ENCODE results near the gene ERVK3-1. TPM values are rescaled to one million over a fixed set of nuclear protein-coding genes. Genes with fewer than 3 reads are reported as not detected.

Gene ERVK3-1
- total RNA-seq, 2 experiments from 2014 or later = 57.0 to 59.5 TPM

GRCh38 chr19:58364146-58364545 lies 59.0 kb downstream of the ERVK3-1 start:
- CTCF ChIA-PET = interaction anchor here (0.9 to 2.1 kb wide), 4 partner anchors 14 to 44 kb away, joined by 3 to 7 read pairs (median 3); partner anchors contain the start of gene ZNF584

More at GRCh38 chr19:58364146-58364545, 59.0 kb downstream of the ERVK3-1 start:
- H3K4me3 Mint-ChIP-seq = no peak overlapping the region
- DNase-seq = no peak
- no peaks in the 10 kb centered on the region for H3K27me3 Mint-ChIP-seq
- no peak overlapping the region for H3K27ac Mint-ChIP-seq
- peaks cover 2% of the 10 kb centered on the region for H3K36me3 Mint-ChIP-seq (ENCODE audit: low read depth)
- no peaks in the 10 kb centered on the region for H3K9me3 Mint-ChIP-seq
- POLR2A ChIA-PET = no interaction called here
- H3K4me1 Mint-ChIP-seq = peaks cover 13% of the 10 kb centered on the region

Small RNA genes within 50 kb of the gene (microRNA-seq; reads per million reads assigned to microRNA genes)
- gene MIR6806 (ENCODE audit: borderline microRNAs expressed, borderline replicate concordance) = not detected

Other genes with a start within 250 kb of the ERVK3-1 start
- 1 to 10 TPM in 1 of 2 experiments, under 1 TPM in 1; 0.77 to 1.1 TPM for gene ZNF135, start 246.1 kb upstream of the ERVK3-1 start, total RNA-seq
- gene ZSCAN18, start 207.1 kb upstream of the ERVK3-1 start, total RNA-seq = 10 to 100 TPM; 19.0 to 20.6 TPM
- gene ZNF329, start 154.6 kb upstream of the ERVK3-1 start, total RNA-seq = 1 to 10 TPM; 5.2 to 5.5 TPM
- 10 to 100 TPM; 22.4 to 23.7 TPM for gene ZNF274, start 122.3 kb upstream of the ERVK3-1 start, total RNA-seq
- gene ZNF544, start 76.5 kb upstream of the ERVK3-1 start, total RNA-seq = 10 to 100 TPM; 33.5 to 34.6 TPM
- 1 to 10 TPM; 5.1 to 5.4 TPM for gene ZNF8, start 26.4 kb upstream of the ERVK3-1 start, total RNA-seq
- gene ZSCAN22, start 21.6 kb downstream of the ERVK3-1 start, total RNA-seq = 1 to 10 TPM; 4.3 to 5.0 TPM
- 1 to 10 TPM; 2.0 to 4.5 TPM for gene A1BG, start 48.1 kb downstream of the ERVK3-1 start, total RNA-seq
- 1 to 10 TPM in 1 of 2 experiments, under 1 TPM in 1; 0.98 to 1.4 TPM for gene ZNF497, start 57.4 kb downstream of the ERVK3-1 start, total RNA-seq
- gene ZNF837, start 75.7 kb downstream of the ERVK3-1 start, total RNA-seq = 1 to 10 TPM; 1.5 to 2.3 TPM
- 1,000 to 10,000 TPM in 1 of 2 experiments, 100 to 1,000 TPM in 1; 918 to 1,077 TPM for gene RPS5, start 81.9 kb downstream of the ERVK3-1 start, total RNA-seq
- under 1 TPM; 0.35 to 0.74 TPM for gene RNF225, start 90.3 kb downstream of the ERVK3-1 start, total RNA-seq
- 1 to 10 TPM; 6.7 to 6.8 TPM for gene ZNF584, start 103.3 kb downstream of the ERVK3-1 start, total RNA-seq
- 1 to 10 TPM; 4.8 to 5.3 TPM for gene ZNF132, start 134.8 kb downstream of the ERVK3-1 start, total RNA-seq
- 10 to 100 TPM in 1 of 2 experiments, 1 to 10 TPM in 1; 9.8 to 10.3 TPM for gene ZNF324B, start 146.2 kb downstream of the ERVK3-1 start, total RNA-seq
- 10 to 100 TPM in 1 of 2 experiments, 1 to 10 TPM in 1; 9.0 to 12.7 TPM for gene ZNF324, start 161.7 kb downstream of the ERVK3-1 start, total RNA-seq
- 1 to 10 TPM; 7.6 to 7.9 TPM for gene ZNF446, start 171.0 kb downstream of the ERVK3-1 start, total RNA-seq
- gene SLC27A5, start 206.6 kb downstream of the ERVK3-1 start, total RNA-seq = 10 to 100 TPM in 1 of 2 experiments, 1 to 10 TPM in 1; 9.8 to 10.2 TPM
- gene ZBTB45, start 214.4 kb downstream of the ERVK3-1 start, total RNA-seq = 10 to 100 TPM; 17.9 to 19.9 TPM
- gene TRIM28, start 238.7 kb downstream of the ERVK3-1 start, total RNA-seq = 100 to 1,000 TPM; 457 to 560 TPM
- gene CHMP2A, start 249.7 kb downstream of the ERVK3-1 start, total RNA-seq = 100 to 1,000 TPM; 128 to 137 TPM